Measurements from ENCODE around the gene LCP2.

LCP2 gene

DNA sequence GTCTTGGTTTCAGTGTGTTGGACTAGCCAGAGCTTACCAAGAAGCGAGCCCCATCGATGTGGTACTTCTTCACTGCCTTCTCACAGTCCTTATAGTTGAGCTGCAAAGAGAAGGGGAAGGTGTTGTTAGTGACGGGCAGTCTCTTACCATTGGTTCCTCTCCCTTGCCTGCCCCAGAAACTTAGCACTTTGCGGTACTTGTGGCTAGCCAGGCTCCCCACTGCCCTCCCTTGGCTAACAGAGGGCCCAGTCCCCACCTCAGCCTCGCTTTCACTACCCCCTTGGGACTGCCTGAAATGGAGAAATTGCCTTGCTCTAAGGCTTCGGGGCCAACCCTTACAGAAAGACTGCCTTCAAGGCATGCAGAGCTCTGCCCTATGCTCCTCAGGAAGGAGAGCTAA lies 4.3 kb downstream of the LCP2 start:
- in situ Hi-C loops (cut with MboI; ENCODE audit: low pct_unique_long_range_greater_than_20kb, low sequenced_read_pairs, unreplicated experiment): no loop called here

GRCh38 chr5:170292179-170293104 lies 5.1 kb downstream of the LCP2 start:
- no peak for DNase-seq (ENCODE audit: low spot score)
- in situ Hi-C loops (cut with MboI; ENCODE audit: low pct_unique_long_range_greater_than_20kb, low sequenced_read_pairs, unreplicated experiment): no loop called here
- no peak for TF ChIP-seq CTCF (IDR thresholded peaks at IDR 0.05; ENCODE audit: extremely low read depth, insufficient read depth, missing control alignments)

More for the DNA sequence above, 4.3 kb downstream of the LCP2 start:
- DNase-seq (ENCODE audit: low spot score): peak; percentile 67
- TF ChIP-seq CTCF (IDR thresholded peaks at IDR 0.05; ENCODE audit: extremely low read depth, insufficient read depth, missing control alignments): peak; percentile 21

- no peak for DNase-seq (ENCODE audit: low spot score)
- in situ Hi-C loops (cut with MboI; ENCODE audit: low pct_unique_long_range_greater_than_20kb, low sequenced_read_pairs, unreplicated experiment): no loop called here
- no peak for TF ChIP-seq CTCF (IDR thresholded peaks at IDR 0.05; ENCODE audit: extremely low read depth, insufficient read depth, missing control alignments)
Measured at GRCh38 chr5:170290498-170290897, 7.1 kb downstream of the LCP2 start.

GRCh38 chr5:170289764-170290163 lies 7.8 kb downstream of the LCP2 start:
- no peak for TF ChIP-seq CTCF (IDR thresholded peaks at IDR 0.05; ENCODE audit: extremely low read depth, insufficient read depth, missing control alignments)
- in situ Hi-C loops (cut with MboI; ENCODE audit: low pct_unique_long_range_greater_than_20kb, low sequenced_read_pairs, unreplicated experiment): no loop called here
- no peak for DNase-seq (ENCODE audit: low spot score)

DNA sequence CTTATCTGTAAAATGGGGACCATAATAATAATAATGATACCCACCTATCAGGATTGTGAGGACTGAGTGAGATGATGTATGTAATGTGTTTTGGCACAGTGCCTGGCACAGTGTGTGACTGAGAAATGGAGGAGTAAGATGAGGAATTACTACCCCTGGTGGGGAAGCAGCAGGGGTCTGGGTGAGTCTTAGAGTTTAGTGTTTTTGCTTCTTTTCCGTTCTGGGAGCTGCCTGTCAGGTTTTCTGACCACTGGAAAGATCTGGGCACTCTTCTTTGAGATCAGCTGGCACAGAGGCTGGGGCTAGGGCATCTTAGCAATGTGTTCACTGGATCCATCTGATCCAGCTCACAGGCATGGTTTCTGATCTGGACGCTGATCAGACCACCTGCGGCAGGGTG lies 8.5 kb downstream of the LCP2 start:
- no peak for DNase-seq (ENCODE audit: low spot score)
- TF ChIP-seq CTCF (IDR thresholded peaks at IDR 0.05; ENCODE audit: extremely low read depth, insufficient read depth, missing control alignments): no peak
- in situ Hi-C loops (cut with MboI; ENCODE audit: low pct_unique_long_range_greater_than_20kb, low sequenced_read_pairs, unreplicated experiment): no loop called here

DNA sequence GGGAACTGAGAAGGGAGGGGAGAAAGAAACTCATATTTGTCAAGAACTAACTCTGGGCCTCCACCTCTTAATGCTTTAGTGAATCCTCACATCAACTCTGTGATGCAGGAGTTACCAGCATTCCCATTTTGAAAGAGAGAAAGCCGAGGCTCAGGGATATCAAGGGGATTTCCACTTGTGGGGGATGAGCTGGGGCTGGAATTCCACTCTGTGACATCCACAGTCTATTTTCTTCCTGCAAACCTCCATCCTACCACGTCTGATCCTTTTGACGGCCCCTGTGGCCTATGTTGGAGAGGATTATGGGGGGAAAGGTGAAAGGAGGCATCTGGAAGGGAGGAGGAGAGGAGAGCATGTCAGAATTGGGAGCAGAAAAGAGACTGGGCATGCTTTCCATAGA lies 9.0 kb downstream of the LCP2 start:
- no peak for TF ChIP-seq CTCF (IDR thresholded peaks at IDR 0.05; ENCODE audit: extremely low read depth, insufficient read depth, missing control alignments)
- in situ Hi-C loops (cut with MboI; ENCODE audit: low pct_unique_long_range_greater_than_20kb, low sequenced_read_pairs, unreplicated experiment): no loop called here
- DNase-seq (ENCODE audit: low spot score): no peak
